Activated CD8-positive, alpha-beta memory T cell treated with anti-CD3 and anti-CD28 coated beads, Interleukin-2, amount 50 U/mL, for 1 hour (primary cell): ENCODE data around the gene B9D1.

ENCODE experiments used
- DNase-seq: peaks from one replicate; pipeline ENCODE4 v3.0.0-alpha.2; 2020; ENCODE audit errors: extremely low read depth

Gene B9D1

GRCh38 chr17:19376811-19377210 is 14.3 kb upstream of the B9D1 start:
- no peak for DNase-seq

GRCh38 chr17:19375732-19376131 is 13.2 kb upstream of the B9D1 start:
- DNase-seq, result no peak

GRCh38 chr17:19374136-19374535 is 11.6 kb upstream of the B9D1 start:
- no peak for DNase-seq

- no peak for DNase-seq
These were observed 10.5 kb upstream of the B9D1 start for GRCh38 chr17:19372866-19373504.

DNA sequence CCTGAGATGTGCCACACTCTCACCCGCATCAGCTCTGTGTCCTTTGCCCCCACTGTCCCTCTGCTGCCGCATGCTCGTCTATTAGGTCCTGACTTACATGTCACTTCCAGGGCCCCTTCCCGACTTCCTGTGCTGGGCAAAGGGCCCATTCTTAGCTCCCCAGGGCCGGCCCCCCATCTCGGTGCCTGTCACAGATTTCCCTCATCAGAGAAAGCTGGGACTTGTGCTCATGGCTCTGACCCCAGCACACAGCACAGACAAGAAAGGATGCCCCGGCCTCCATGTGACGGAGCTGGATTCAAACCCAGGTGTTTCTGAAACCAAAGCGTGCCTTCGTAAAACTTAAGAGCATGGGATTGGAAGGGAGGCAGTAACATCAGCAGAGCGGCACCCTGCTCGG is 9.9 kb upstream of the B9D1 start:
- no peak for DNase-seq

- DNase-seq, result no peak
These were observed 9.5 kb upstream of the B9D1 start for GRCh38 chr17:19372011-19372370.

- DNase-seq, result no peak
These were observed 8.9 kb upstream of the B9D1 start for GRCh38 chr17:19371259-19372010.

- DNase-seq, result no peak
These were observed 8.0 kb upstream of the B9D1 start for GRCh38 chr17:19370493-19370960.

GRCh38 chr17:19369846-19370492 is 7.4 kb upstream of the B9D1 start:
- DNase-seq, result no peak

GRCh38 chr17:19369107-19369778 is 6.7 kb upstream of the B9D1 start:
- DNase-seq, result no peak

- DNase-seq, result no peak
These were observed 5.7 kb upstream of the B9D1 start for GRCh38 chr17:19368229-19368628.

- no peak for DNase-seq
These were observed 4.1 kb upstream of the B9D1 start for GRCh38 chr17:19366637-19366972.

DNA sequence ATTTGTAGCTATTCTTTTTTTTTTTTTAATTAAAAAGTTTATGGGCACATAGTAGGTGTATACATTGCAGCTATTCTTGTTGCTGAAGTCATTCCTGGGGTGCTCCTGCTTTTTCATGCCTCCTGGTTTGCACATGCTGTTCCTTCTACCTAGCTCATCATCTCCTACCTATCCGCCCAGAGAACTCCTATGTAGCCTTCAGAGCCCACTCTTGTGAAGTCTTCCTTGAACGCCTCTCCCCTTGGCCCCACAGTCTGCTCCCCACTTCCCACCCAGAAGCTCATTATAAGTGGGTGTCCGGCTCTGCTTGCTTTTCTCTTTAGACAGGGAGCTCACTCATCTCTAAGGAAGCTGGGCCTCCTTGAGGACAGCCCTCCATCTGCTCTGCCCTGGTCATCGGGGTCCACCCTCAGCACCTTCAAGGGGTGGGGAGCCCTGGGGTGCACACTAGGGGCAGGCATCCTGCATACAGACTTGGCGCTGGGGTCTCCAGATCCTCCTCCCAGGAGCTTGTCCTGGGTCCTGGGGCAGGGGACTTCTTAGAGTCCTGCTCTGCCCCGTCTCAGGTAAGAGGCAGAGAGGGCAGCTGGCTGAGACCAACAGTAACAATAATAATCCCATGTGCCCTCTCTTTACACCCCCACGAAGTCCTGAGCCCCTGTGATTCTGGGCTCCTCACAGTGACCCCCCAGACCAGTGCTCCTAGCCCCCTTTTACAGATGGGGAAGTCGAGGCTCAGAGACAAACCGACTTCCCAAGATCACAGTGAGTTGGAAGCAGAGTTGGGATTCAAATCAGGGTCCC is 3.5 kb upstream of the B9D1 start:
- DNase-seq, result no peak

DNA sequence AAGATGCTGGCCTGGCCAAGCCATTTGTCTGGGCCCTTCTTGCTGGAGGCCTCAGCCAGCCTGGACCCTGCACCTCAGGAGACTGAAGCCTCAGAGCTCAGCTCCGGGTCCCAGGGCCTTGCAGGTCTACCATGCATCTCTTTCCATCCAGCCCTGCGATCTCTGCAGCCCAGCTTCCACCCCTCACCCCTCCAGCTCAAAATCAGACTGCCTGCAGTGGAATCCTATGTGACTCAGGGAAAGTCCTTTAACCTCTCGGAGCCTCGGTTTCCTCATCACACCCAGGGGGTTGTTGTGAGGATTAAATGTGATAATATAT is 2.9 kb upstream of the B9D1 start:
- DNase-seq, result no peak

DNA sequence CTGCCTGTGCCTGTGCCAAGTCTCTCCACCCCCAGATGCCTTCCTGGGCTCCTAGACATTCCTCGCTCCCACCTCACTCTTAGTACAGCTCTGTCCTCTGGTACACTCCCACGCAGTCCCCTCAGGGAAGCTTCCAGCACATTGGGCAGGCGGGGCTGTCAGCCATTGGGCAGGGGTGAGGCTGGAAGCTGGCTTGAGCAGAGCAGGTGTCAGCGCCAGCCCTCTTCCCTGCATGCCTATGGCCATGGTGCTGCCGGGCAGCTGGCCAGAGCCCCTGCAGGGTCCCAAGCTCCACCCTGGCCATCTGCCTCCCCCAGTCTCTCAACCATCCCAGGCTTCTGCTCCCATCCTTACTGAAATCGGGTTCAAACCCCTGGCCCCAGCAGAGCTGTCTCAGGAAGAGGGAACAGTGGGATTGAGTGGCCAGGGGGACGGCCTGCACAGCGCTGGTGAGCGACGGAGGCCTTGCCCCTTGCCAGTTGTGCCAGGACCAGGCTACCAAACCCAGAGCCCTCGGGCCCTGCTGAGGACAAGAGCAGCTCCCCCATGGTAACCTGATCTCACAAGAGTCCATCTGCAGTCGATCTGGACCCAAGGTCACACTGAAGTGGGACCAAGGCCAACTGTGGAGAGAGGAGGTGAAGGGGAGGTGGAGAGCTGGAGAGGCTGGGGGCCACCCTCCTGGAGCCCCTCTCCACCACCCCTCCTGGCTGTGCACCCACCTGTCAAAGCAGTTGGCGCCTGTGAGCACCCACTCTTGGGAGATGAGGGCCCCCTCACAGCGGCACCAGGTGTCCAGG is 2.4 kb upstream of the B9D1 start:
- no peak for DNase-seq

- no peak for DNase-seq
These were observed 1.0 kb upstream of the B9D1 start for GRCh38 chr17:19363460-19364035.

DNA sequence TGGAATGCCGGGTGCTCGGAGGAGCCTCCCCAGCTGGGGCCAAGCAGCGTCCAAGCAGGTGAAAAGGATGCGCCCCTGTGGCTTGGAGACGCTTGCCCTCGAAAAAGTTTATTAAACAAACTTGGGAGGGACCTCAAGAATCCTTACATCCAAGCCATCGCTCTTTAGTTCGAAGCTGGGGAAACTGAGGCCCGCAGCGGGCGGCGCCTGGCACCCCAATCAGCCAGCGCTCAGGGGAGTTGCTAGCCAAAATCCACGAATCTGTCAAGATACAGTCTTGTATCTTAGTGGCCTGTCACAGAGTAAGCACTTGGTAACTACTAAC is 553 bp upstream of the B9D1 start:
- no peak for DNase-seq

DNA sequence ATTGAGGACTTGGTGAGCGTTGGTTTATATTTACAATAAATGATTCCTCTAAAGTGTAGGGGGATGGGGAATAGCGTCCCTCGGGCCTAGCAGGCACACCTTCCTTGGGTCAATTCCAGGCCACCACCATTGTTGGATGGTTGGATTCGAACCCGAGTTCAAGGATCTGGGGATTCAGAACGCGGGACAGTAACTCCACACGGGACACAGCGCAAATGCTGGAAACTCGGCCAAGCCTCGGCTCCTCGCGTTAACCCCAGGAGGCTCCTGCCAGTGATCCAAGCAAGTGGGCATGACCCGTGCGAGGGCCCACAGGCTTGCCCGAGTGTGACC is 613 bp downstream of the B9D1 start:
- no peak for DNase-seq

DNA sequence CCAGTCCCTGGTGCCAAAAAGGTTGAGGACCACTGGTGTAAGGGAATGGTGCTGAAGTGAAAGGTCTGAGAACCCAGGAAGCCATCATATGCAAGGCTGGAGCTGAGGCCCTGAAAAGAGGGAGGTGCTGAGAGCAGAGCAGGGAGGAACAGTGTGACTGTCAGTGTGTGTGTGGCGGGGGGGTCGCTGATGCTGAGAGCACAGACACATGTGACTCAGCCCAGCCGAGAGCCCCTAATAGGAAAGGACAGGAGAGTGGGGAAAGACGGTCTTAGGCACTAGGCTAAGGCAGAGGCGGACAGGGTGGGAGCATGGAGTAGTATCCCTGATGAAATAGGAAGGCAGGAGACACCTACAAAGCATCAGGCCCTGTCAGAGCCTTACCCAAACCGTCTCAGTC is 1.2 kb downstream of the B9D1 start:
- no peak for DNase-seq

- no peak for DNase-seq
These were observed 1.8 kb downstream of the B9D1 start for GRCh38 chr17:19360772-19361171.

GRCh38 chr17:19359856-19360255 is 2.7 kb downstream of the B9D1 start:
- no peak for DNase-seq
